Activated CD8-positive, alpha-beta memory T cell treated with anti-CD3 and anti-CD28 coated beads, Interleukin-2, amount 50 U/mL, for 48 hours (primary cell): ENCODE data around the gene RAB3GAP1.
"Not testable (repeated sequence)": the region's sequence is repeated elsewhere in the genome, so short reads cannot be mapped to it uniquely, and the experiment has no call there.

Experiments
- DNase-seq: peaks from one replicate; pipeline ENCODE4 v3.0.0-alpha.2; 2020

RAB3GAP1 gene

DNA sequence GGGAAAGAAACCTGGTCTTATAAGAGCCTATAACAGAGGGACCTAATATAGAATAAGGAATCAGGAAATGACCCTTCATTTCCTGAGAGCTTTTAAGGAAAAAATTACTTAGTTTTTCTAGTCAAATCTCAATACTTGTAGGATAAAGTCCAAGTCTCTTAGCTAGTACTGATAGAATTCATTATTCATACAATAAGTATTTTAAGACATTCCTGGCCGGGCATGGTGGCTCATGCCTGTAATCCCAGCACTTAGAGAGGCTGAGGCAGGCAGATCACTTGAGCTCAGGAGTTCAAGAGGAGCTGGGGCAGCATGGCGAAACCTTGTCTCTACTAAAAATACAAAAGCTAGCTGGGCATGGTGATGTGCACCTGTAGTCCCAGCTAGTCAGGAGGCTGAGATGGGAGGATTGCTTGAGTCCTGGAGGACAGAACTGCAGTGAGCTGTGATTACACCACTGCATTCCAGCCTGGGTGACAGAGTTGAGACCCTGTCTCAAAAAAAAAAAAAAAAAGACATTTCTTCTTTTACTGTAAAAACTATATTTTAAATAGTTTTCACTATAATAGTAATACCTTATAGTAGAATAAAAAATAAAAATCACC lies 3.2 kb downstream of the RAB3GAP1 start:
- no peak for DNase-seq

DNA sequence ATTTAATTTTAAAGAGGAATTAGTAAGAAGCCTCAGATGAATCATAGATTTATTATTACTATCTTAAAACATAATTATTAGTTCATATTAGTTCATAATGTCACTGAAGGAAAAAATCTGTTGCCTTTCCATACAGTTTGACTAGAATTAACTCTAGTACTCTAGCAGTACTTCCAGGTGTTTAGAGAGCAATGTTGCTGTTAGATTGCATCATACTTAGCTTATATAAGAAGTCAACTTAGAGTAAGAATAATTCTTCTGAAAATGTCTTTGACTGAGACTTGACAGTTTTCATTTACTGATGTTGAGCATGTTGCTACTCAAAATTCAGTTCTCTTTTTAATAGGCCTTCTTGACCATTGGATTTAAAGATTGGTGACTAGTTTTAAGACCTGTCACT lies 4.7 kb downstream of the RAB3GAP1 start:
- no peak for DNase-seq

DNA sequence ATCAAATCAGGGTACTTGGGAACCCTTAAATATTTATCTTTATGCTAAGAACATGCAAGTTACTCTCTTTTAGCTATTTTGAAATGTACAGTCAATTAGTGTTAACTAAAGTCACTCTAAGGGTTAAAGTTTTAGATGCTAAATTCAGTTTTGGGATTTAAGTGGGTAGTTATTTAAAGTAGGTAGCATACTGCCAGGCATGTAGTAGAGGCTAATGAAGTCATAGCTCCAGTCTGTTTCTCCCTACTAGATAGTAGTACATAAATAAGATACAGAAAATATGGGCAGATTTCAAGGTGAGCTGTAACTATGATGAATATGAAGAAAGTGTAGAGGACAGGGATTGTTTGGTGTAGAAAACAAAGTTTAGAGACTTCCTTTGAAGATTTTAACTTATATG lies 7.5 kb downstream of the RAB3GAP1 start:
- no peak for DNase-seq

DNA sequence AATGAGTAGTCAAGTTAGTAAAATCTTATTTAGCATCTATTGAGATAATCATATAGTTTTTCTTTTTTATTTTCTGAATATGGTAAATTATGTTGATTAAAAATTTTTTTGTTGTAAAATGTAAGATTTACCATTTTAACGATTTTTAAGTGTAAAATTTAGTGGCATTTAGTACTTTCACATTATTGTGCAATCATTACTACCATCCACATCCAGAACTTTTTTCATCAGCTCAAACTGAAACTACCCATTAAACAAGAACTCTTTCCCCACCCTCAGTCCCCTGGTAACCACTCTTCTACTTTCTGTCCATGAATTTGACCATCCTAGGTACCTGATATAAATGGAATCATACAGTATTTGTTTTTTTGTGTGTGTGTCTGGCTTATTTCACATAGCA lies 11.1 kb downstream of the RAB3GAP1 start:
- DNase-seq, result no peak

DNA sequence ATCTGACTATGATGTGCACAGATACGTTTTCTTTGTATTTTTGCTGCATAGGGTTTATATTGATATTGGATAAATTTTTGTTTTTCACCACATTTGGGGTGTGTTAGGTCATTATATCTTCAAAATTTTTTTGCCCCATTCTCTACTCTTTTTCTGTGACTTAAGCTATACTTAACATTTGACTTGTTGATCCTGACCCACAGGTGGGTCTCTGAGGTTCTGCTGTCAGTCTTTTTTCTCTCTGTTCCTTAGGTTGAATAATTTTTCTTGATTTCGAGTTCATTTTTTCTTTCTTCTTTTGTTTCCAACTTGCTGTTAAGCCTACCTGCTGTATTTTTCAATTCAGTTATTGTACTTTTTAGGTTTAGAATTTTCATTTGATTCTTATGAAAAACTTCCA lies 12.1 kb downstream of the RAB3GAP1 start:
- no peak for DNase-seq

DNA sequence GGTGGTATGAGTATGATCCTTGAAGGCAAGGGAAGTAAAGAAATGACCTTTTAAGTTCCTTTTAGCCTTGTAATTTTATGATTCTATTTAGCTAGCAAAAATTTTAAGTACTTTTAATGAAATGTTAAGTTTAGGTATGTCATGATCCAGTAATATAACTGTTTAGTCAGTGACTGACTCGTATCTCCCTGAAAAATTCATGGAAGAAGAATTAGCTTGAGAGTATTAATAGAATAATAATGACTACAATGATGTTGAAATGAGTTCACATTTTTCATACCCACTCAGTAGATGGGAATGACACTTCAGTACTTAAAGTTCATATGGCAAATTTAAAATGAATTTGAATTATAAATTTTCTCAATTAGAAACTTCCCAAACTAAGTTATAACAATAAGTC lies 14.6 kb downstream of the RAB3GAP1 start:
- DNase-seq, result no peak

DNA sequence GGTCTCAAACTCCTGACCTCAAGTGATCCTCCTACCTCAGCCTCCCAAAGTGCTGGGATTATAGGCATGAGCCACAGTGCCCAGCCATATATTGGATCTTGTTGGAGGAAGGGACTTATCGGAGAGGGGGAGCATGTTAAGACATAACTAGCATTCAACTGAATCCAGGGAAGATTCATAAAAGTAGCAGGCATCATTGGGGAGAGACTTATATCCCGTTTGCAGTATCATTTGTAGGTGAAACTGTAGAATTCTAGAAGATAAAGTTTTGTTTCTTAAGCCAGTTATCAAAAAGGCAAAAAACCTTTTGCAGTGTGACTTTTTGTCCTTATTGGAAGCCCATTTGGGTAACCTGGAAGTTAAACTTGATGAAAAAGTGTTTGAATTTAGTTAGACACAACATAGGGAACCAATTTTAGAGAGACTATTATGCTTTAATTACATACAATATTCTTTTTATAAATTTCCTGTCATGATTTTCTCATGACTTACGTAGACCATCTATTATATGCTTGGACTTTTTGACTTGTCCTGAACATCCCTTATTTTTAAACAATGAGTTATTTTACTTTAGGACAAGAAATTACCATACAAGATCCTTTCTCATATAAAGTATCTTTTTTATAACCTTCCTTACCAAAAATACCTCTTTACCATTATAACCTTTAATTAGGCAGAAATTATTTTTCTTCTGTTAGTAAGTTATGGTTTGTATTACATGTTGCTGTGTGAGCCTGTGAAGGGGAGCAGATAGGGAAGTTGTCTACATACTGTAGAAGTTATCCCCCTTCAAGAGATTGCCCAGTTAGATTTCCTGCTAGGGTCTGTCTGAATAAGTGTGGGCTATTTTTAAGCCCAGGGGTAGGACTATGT lies 20.3 kb downstream of the RAB3GAP1 start:
- no peak for DNase-seq

DNA sequence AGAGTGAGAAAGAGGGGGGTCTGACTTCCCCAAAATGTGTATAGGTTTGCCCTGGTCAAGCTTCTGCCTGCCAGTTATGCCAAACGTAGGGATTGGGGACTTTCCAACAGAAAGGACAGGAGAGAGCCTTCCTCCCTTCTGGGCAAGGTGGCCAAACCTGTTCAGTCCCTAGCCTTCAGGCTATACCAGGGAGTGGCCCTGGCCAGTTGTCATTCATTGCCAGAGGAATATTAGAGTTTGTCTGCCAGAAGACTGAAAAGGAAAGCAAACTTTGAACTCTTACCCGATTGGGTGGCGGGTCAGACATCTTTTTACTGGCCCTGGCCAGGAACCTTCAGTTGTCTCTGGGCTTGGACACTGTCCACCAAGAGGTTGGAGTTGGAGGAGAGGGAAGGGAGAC lies 22.1 kb downstream of the RAB3GAP1 start:
- no peak for DNase-seq

DNA sequence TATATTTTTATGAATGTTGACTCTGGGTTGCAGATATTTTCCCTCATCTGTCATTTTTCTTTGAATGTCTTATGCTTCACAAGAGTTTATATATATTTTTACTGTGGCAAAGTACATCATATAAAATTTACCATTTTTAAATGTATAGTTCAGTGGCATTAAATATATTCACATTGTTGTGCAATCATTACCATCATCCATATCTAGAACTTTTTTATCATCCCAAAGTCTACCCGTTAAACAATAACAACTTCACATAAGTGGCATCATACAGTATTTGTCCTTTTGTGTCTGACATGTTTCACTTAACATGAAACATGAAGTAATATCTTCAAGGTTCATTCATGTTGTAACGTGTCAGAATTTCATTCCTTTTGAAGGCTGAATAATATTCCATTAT lies 24.5 kb downstream of the RAB3GAP1 start:
- DNase-seq, result no peak

DNA sequence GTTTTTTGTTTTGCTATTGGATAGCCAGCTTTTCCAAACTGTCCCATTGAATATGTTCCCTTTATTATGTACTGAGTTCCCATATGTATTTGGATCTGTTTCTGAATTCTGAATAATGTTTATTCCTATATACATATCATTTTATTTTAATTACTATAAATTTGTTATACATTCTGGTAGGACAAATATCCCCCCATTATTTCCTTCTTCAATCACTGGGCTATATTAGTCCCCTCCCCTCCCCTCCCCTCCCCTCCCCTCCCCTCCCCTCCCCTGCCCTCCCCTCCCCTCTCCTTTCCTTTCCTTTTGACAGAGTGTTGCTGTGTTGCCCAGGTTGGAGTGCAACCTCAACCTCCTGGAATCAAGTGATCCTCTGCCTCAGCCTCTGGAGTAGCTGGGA lies 26.3 kb downstream of the RAB3GAP1 start:
- DNase-seq, result no peak

DNA sequence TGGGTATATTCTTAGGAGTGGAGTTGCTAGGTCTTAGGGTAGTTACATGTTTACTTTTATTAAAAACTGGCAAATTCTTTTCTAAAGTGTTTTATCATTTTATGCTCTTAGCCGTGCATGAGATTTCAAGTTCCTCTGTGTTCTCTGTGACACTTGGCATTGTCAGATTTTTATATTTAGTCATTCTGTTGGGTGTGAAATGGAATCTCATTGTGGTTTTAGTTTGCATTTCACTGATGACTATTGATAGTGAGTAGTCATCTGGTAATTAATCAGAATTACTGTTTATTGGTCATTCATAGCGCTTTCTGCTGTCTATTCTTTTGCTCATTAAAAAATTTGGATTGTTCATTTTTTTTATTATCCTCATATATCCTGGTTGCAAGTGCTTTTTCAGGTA lies 34.1 kb downstream of the RAB3GAP1 start:
- no peak for DNase-seq

DNA sequence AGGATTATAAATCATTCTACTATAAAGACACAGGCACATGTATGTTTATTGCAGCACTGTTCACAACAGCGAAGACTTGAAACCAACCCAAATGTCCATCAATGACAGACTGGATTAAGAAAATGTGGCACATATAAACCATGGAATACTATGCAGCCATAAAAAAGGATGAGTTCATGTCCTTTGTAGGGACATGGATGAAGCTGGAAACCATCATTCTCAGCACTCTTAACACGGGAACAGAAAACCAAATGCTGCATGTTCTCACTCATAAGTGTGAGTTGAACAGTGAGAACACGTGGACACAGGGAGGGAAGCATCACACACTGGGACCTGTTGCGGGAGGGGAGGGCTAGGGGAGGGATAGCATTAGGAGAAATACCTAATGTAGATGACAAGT lies 37.5 kb downstream of the RAB3GAP1 start:
- DNase-seq, result not testable (repeated sequence)

DNA sequence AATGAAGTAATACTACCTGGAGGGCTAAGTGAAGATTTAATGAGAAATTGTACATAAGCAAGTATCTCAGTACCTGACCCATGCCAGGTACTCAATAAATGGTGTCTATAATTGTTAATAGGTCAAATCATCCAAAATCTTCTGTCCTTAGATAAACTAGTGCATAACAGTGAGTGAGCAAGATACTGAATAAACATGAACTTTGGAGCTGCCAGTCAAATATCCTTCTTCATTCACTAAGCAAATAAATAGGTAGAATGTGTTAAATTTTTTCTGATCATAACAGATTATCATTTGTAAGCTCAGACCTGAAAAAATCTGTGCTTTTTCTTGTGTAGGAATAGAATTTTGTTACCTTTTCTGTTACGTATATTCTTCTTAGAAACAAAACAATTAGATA lies 39.6 kb downstream of the RAB3GAP1 start:
- DNase-seq, result no peak

DNA sequence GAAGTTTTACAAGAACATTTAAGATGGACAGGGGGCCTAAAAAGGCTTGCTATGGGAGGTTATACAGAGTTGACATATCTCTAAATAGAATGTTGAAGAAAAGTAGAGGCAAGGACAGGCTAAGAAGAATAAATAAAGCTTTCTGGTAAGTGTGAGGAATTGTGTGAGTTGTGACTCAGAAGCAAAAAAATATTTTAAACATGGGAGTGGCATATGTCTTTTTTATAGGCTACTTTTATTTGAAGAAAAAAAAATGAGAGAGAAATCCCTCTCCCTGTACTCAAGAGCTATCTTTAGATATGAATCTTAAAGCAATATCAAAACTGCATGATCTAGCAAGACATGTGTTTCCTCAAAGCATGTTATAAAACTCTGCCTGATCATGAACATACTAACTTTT lies 41.1 kb downstream of the RAB3GAP1 start:
- DNase-seq, result no peak

DNA sequence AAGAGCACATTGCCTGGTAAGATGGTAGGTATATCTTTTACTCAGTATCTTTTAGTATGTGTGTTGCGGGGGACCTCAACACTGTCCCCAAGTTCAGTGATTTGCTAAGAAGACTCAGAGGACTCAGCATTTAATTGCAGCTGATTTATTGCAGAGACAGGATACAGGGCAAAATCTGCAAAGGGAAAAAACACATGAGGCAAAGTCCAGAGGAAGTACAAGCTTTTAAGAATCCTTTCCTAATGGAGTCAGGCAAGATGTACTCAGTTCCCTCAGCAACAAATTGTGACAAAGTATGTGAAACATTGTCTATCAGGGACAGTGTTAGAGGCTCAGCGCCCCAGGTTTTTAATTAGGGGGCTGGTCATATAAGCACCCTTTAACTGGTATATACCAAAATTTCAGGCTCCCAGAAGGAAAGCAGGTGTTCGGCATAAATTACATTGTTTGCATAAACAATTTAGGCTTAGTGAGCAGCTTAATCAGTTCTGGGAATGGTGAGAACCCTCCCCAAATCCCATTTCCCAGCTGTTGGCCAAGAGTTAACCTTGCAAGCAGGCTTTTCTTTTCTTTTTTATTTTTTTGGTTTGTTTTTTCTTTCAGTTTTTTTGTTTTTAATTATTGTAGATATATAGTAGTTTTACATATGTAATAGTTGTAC lies 41.7 kb downstream of the RAB3GAP1 start:
- no peak for DNase-seq

DNA sequence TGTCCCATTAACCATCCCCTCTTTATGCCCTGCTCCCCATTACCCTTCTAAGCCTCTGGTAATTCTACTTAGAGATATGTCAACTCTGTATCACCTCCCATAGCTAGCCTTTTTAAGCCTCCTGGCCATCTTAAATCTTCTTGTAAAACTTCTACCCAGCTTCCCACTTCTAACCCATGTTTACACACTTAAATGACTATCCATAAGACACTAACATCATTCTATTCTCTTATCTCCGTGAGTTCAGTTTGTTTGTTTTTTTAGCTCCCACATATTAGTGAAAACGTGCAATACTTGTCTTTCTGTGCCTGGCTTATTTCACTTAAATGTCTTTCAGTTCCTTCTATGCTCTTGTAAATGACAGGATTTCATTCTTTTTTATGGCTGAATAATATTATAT lies 42.4 kb downstream of the RAB3GAP1 start:
- no peak for DNase-seq

DNA sequence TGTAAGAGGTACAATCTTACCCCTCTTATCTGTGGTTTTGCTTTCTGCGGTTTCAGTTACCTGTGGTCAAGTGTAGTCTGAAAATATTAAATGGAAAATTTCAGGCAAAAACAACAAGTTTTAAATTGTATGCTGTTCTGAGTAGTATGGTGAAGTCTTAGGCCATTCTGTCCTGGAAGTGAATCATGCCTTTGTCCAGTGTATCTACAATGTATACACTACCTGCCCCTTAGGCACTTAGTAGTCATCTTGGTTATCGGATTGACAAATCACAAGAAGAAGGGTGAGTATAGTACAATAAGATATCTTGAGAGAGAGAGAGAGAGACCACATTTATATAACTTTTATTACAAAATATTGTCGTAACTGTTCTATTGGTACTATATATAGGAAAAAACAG lies 43.5 kb downstream of the RAB3GAP1 start:
- no peak for DNase-seq

DNA sequence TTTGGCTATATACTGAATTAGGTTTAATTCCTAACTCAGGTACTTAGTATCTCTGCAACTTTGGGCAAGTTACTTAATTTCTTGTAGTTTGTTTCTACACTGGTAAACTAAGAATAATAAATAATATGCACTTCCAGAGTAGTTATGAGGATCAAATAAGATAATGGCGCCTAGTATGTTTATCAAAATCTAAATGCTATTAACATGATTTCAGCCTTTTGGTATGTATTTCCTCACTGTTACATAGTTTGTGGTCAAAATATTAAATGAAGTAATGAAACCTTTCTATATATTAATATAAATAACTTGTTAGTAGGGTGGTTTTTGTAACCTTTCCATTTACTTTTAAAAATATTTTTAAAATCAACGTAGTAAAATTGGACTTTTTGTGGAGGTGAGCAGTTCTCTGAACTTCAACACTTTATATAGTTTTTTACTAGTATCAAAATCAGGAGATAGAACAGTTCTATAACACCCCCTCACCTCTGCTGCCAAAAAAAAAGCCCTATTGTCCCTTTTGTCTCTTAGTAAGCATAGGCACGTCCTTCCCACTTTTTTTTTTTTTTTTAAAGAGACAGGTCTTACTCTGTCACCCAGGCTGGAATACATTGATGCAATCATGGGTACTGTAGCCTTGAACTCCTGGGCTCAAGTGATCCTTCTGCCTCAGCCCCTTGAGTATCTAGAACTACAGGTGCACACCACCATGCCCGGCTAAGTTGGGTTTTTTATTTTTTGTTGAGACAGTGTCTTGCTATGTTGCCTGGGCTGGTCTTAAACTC lies 44.8 kb downstream of the RAB3GAP1 start:
- no peak for DNase-seq

DNA sequence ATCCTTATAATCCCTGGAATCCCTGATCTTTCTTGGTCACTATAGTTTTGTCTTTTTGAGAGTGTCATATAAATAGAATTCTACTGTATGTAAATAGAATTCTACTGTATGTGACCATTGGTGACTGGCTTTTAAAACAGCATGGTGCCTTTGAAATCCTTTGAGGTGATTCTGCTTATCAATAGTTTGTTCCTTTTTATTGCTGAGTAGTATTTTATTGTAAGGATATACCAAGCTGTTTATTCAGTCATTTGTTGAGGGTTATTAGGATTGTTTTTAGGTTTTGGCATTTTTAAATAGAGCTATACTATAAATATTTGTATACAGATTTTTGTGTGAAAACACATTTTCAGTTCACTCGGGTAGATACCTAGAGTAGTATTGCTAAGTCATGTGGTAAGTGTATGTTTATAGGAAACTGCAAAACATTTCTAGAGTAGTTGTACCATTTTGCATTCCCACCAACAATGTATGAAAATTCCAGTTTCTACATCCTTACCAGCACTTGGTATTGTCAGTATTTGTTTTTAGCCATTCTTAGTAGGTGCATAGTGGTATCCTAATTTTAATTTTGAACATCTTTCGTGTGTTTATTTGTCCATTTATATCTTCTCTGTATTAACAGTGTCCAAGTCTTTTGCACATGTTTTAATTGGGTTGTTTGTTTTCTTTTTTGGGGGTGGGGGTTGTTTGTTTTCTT lies 45.6 kb downstream of the RAB3GAP1 start:
- no peak for DNase-seq

DNA sequence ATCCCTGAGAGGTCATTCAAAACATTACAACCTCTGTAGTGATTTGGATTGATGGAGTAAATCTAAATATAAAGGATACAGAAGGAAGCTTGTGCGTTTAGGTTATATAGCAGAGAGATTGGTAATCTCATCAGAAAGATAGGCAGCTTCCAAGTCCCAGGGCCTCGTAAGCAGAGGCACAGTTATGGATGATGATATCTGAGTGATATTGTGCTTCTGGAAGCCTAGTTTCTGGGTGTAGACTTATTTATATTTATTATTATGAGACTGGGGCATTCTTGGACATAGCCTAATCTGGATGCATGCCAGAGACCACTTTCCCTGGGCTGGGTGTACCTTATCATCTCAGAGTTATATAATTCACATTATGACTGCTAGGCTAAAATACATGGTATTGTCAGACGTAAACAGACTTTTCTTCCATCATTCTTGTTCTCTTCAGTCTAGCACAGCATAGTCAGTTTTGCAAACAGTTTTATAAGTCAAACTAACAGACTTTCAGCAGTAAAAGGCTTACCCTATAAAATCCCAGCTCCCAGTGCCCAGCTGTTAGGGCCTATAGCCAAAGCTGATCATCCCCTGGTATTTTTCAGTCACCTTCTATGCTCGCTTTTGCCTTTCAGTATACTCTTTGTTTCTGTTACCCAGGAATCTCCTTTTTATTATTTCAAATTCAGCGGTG lies 47.9 kb downstream of the RAB3GAP1 start:
- no peak for DNase-seq

DNA sequence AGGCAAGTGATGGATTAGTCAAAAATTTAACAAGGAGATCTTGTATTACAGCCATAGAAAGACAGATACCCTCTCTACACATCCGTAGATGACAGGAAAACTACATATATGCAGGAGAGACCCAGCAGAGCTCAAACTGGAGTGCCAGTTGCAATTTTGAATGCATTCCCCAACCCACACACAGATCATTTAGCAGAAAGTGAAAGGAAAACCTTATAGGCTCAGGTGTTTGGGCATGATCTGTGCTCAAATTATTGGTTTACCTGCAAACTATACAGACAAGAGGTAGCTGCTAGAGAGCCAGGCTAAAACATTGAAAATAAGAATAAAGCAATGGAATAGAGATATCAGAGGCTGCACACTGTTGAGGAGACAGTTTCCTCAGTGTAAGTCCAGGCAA lies 51.8 kb downstream of the RAB3GAP1 start:
- DNase-seq, result no peak
